ENCODE results near the gene METTL24. TPM values are rescaled to one million over a fixed set of nuclear protein-coding genes. Genes with fewer than 3 reads are reported as not detected.

METTL24 gene
- total RNA-seq, 1 experiment from 2014 or later, result not detected

- ChIA-PET CTCF (interaction anchor here (0.6 to 0.8 kb wide), 2 partner anchors 163 to 319 kb away, joined by 3 read pairs; no protein-coding TSS in a partner anchor), POLR2A (no interaction called here)
- Mint-ChIP-seq H3K36me3 (ENCODE audit: insufficient read depth, unreplicated experiment) (no peaks in the 10 kb centered on the region), H3K27me3 (ENCODE audit: insufficient read depth, unreplicated experiment) (peaks cover 55% of the 10 kb centered on the region), H3K4me3 (ENCODE audit: unreplicated experiment) (no peak overlapping the region), H3K9me3 (ENCODE audit: unreplicated experiment) (no peaks in the 10 kb centered on the region), H3K27ac (ENCODE audit: low read depth, unreplicated experiment) (no peak overlapping the region), H3K4me1 (ENCODE audit: insufficient read depth, unreplicated experiment) (no peaks in the 10 kb centered on the region)
- no peak for TF ChIP-seq CTCF (IDR thresholded peaks at IDR 0.05; ENCODE audit: unreplicated experiment)
- no peak for DNase-seq (ENCODE audit: unreplicated experiment)
- intact Hi-C loops (cut with micrococcal nuclease), result no loop called here
- no TSS peak for BruUV-seq (replicated peaks)
Measured at GRCh38 chr6:110358553-110359160, 508 bp upstream of the METTL24 start.

GRCh38 chr6:110357298-110357663, 868 bp downstream of the METTL24 start:
- Mint-ChIP-seq H3K27ac (ENCODE audit: low read depth, unreplicated experiment) (no peak overlapping the region), H3K27me3 (ENCODE audit: insufficient read depth, unreplicated experiment) (peaks cover 46% of the 10 kb centered on the region), H3K4me1 (ENCODE audit: insufficient read depth, unreplicated experiment) (no peaks in the 10 kb centered on the region), H3K36me3 (ENCODE audit: insufficient read depth, unreplicated experiment) (no peaks in the 10 kb centered on the region), H3K4me3 (ENCODE audit: unreplicated experiment) (no peak overlapping the region), H3K9me3 (ENCODE audit: unreplicated experiment) (no peaks in the 10 kb centered on the region)
- DNase-seq (ENCODE audit: unreplicated experiment), result no peak
- no TSS peak for BruUV-seq (replicated peaks)
- POLR2A ChIA-PET, result no interaction called here
- TF ChIP-seq CTCF (IDR thresholded peaks at IDR 0.05; ENCODE audit: unreplicated experiment), result no peak
- intact Hi-C loops (cut with micrococcal nuclease), result no loop called here
- CTCF ChIA-PET, result no interaction called here

GRCh38 chr6:110356778-110357177, 1.4 kb downstream of the METTL24 start:
- ChIA-PET CTCF (no interaction called here), POLR2A (no interaction called here)
- H3K9me3 Mint-ChIP-seq (ENCODE audit: unreplicated experiment), result no peaks in the 10 kb centered on the region
- H3K27ac Mint-ChIP-seq (ENCODE audit: low read depth, unreplicated experiment), result no peak overlapping the region
- H3K27me3 Mint-ChIP-seq (ENCODE audit: insufficient read depth, unreplicated experiment), result peaks cover 41% of the 10 kb centered on the region
- intact Hi-C loops (cut with micrococcal nuclease), result no loop called here
- no TSS peak for BruUV-seq (replicated peaks)
- H3K4me3 Mint-ChIP-seq (ENCODE audit: unreplicated experiment), result no peak overlapping the region
- TF ChIP-seq CTCF (IDR thresholded peaks at IDR 0.05; ENCODE audit: unreplicated experiment), result no peak
- no peak for DNase-seq (ENCODE audit: unreplicated experiment)
- no peaks in the 10 kb centered on the region for H3K4me1 Mint-ChIP-seq (ENCODE audit: insufficient read depth, unreplicated experiment)
- no peaks in the 10 kb centered on the region for H3K36me3 Mint-ChIP-seq (ENCODE audit: insufficient read depth, unreplicated experiment)

- POLR2A ChIA-PET, result no interaction called here
- H3K4me1 Mint-ChIP-seq (ENCODE audit: insufficient read depth, unreplicated experiment), result no peaks in the 10 kb centered on the region
- H3K27ac Mint-ChIP-seq (ENCODE audit: low read depth, unreplicated experiment), result no peak overlapping the region
- intact Hi-C loops (cut with micrococcal nuclease), result no loop called here
- no TSS peak for BruUV-seq (replicated peaks)
- CTCF ChIA-PET, result interaction anchor here (0.6 to 1.2 kb wide), 2 partner anchors 11 to 34 kb away, joined by 3 read pairs; no protein-coding TSS in a partner anchor
- H3K9me3 Mint-ChIP-seq (ENCODE audit: unreplicated experiment), result no peaks in the 10 kb centered on the region
- H3K36me3 Mint-ChIP-seq (ENCODE audit: insufficient read depth, unreplicated experiment), result no peaks in the 10 kb centered on the region
- TF ChIP-seq CTCF (IDR thresholded peaks at IDR 0.05; ENCODE audit: unreplicated experiment), result no peak
- peaks cover 30% of the 10 kb centered on the region for H3K27me3 Mint-ChIP-seq (ENCODE audit: insufficient read depth, unreplicated experiment)
- DNase-seq (ENCODE audit: unreplicated experiment), result no peak
- no peak overlapping the region for H3K4me3 Mint-ChIP-seq (ENCODE audit: unreplicated experiment)
Measured at GRCh38 chr6:110355727-110356126, 2.4 kb downstream of the METTL24 start.
